ENCODE data around the gene COX19. TPM values are rescaled to one million over a fixed set of nuclear protein-coding genes. Genes with fewer than 3 reads are reported as not detected.

COX19 gene
- total and polyA plus RNA-seq, 2 experiments from 2014 or later, result 11.7 to 12.6 TPM

- TF ChIP-seq, protein P1, sequence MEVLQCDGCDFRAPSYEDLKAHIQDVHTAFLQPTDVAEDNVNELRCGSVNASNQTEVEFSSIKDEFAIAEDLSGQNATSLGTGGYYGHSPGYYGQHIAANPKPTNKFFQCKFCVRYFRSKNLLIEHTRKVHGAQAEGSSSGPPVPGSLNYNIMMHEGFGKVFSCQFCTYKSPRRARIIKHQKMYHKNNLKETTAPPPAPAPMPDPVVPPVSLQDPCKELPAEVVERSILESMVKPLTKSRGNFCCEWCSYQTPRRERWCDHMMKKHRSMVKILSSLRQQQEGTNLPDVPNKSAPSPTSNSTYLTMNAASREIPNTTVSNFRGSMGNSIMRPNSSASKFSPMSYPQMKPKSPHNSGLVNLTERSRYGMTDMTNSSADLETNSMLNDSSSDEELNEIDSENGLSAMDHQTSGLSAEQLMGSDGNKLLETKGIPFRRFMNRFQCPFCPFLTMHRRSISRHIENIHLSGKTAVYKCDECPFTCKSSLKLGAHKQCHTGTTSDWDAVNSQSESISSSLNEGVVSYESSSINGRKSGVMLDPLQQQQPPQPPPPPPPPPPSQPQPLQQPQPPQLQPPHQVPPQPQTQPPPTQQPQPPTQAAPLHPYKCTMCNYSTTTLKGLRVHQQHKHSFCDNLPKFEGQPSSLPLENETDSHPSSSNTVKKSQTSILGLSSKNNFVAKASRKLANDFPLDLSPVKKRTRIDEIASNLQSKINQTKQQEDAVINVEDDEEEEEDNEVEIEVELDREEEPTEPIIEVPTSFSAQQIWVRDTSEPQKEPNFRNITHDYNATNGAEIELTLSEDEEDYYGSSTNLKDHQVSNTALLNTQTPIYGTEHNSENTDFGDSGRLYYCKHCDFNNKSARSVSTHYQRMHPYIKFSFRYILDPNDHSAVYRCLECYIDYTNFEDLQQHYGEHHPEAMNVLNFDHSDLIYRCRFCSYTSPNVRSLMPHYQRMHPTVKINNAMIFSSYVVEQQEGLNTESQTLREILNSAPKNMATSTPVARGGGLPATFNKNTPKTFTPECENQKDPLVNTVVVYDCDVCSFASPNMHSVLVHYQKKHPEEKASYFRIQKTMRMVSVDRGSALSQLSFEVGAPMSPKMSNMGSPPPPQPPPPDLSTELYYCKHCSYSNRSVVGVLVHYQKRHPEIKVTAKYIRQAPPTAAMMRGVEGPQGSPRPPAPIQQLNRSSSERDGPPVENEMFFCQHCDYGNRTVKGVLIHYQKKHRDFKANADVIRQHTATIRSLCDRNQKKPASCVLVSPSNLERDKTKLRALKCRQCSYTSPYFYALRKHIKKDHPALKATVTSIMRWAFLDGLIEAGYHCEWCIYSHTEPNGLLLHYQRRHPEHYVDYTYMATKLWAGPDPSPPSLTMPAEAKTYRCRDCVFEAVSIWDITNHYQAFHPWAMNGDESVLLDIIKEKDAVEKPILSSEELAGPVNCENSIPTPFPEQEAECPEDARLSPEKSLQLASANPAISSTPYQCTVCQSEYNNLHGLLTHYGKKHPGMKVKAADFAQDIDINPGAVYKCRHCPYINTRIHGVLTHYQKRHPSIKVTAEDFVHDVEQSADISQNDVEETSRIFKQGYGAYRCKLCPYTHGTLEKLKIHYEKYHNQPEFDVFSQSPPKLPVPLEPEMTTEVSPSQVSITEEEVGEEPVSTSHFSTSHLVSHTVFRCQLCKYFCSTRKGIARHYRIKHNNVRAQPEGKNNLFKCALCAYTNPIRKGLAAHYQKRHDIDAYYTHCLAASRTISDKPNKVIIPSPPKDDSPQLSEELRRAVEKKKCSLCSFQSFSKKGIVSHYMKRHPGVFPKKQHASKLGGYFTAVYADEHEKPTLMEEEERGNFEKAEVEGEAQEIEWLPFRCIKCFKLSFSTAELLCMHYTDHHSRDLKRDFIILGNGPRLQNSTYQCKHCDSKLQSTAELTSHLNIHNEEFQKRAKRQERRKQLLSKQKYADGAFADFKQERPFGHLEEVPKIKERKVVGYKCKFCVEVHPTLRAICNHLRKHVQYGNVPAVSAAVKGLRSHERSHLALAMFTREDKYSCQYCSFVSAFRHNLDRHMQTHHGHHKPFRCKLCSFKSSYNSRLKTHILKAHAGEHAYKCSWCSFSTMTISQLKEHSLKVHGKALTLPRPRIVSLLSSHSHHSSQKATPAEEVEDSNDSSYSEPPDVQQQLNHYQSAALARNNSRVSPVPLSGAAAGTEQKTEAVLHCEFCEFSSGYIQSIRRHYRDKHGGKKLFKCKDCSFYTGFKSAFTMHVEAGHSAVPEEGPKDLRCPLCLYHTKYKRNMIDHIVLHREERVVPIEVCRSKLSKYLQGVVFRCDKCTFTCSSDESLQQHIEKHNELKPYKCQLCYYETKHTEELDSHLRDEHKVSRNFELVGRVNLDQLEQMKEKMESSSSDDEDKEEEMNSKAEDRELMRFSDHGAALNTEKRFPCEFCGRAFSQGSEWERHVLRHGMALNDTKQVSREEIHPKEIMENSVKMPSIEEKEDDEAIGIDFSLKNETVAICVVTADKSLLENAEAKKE (CRISPR knock-in tag; IDR thresholded peaks at IDR 0.05), result no peak
- TF ChIP-seq JUNB (IDR thresholded peaks at IDR 0.05; ENCODE audit: unreplicated experiment), result no peak
- TF ChIP-seq, protein P2, sequence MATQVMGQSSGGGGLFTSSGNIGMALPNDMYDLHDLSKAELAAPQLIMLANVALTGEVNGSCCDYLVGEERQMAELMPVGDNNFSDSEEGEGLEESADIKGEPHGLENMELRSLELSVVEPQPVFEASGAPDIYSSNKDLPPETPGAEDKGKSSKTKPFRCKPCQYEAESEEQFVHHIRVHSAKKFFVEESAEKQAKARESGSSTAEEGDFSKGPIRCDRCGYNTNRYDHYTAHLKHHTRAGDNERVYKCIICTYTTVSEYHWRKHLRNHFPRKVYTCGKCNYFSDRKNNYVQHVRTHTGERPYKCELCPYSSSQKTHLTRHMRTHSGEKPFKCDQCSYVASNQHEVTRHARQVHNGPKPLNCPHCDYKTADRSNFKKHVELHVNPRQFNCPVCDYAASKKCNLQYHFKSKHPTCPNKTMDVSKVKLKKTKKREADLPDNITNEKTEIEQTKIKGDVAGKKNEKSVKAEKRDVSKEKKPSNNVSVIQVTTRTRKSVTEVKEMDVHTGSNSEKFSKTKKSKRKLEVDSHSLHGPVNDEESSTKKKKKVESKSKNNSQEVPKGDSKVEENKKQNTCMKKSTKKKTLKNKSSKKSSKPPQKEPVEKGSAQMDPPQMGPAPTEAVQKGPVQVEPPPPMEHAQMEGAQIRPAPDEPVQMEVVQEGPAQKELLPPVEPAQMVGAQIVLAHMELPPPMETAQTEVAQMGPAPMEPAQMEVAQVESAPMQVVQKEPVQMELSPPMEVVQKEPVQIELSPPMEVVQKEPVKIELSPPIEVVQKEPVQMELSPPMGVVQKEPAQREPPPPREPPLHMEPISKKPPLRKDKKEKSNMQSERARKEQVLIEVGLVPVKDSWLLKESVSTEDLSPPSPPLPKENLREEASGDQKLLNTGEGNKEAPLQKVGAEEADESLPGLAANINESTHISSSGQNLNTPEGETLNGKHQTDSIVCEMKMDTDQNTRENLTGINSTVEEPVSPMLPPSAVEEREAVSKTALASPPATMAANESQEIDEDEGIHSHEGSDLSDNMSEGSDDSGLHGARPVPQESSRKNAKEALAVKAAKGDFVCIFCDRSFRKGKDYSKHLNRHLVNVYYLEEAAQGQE (IDR thresholded peaks at IDR 0.05; ENCODE audit: unreplicated experiment), result no peak
These were observed 1.6 kb upstream of the COX19 start (continued) for GRCh38 chr7:976901-977325.

GRCh38 chr7:975702-976473 lies 539 bp upstream of the COX19 start:
- Histone ChIP-seq H3K36me3 (ENCODE audit: insufficient read depth) (peaks cover 18% of the 10 kb centered on the region), H2AFZ (peak overlapping the region; percentile 88; the same call in 1 of the 2 replicates), H3K27me3 (ENCODE audit: insufficient read depth) (no peaks in the 10 kb centered on the region), H3K4me1 (ENCODE audit: insufficient read depth) (peaks cover 9% of the 10 kb centered on the region; the same call in 1 of the 2 replicates), H3K27ac (ENCODE audit: low read depth) (no peak overlapping the region), H4K20me1 (replicated peaks; ENCODE audit: insufficient read depth) (peaks cover 24% of the 10 kb centered on the region), H3K79me2 (replicated peaks; ENCODE audit: insufficient read depth) (peaks cover 39% of the 10 kb centered on the region), H3F3A (replicated peaks; ENCODE audit: low read depth) (peaks cover 12% of the 10 kb centered on the region; the same call in 1 of the 2 replicates), H3K9me2 (ENCODE audit: insufficient read depth) (no peaks in the 10 kb centered on the region), H3K4me3 (peak overlapping the region; percentile 91), H3K4me2 (peak overlapping the region; percentile 94)
- Mint-ChIP-seq H3K36me3 (ENCODE audit: low read depth) (peaks cover 18% of the 10 kb centered on the region), H3K27me3 (ENCODE audit: insufficient read depth, low read depth, poor library complexity) (peaks cover 2% of the 10 kb centered on the region), H3K27ac (no peak overlapping the region), H3K4me1 (peaks cover 2% of the 10 kb centered on the region; the same call in 2 of the 3 replicates), H3K9me3 (no peaks in the 10 kb centered on the region; the same call in 2 of the 3 replicates), H3K4me3 (peak overlapping the region; percentile 91)
- ATAC-seq (peak; percentile 2; the same call in 2 of the 3 replicates), DNase-seq (ENCODE audit: low spot score) (no peak)
- no peak for TF ChIP-seq JUNB (IDR thresholded peaks at IDR 0.05; ENCODE audit: unreplicated experiment)
- TF ChIP-seq STAT1 (IDR thresholded peaks at IDR 0.05; ENCODE audit: unreplicated experiment), result no peak
- no peak for TF ChIP-seq EZH2phosphoT487 (IDR thresholded peaks at IDR 0.05; ENCODE audit: unreplicated experiment)
- no peak for TF ChIP-seq ZNF114 (CRISPR knock-in tag; IDR thresholded peaks at IDR 0.05)
- TF ChIP-seq POLR2AphosphoS5 (IDR thresholded peaks at IDR 0.05; ENCODE audit: low read depth), result no peak
- TF ChIP-seq CTCF (conservative IDR thresholded peaks at IDR 0.05; ENCODE audit: low read depth in 2 of 2), result no peak
- TF ChIP-seq NANOG (IDR thresholded peaks at IDR 0.05; ENCODE audit: borderline replicate concordance), result no peak
